ENCODE results near the gene MAML2. TPM values are rescaled to one million over a fixed set of nuclear protein-coding genes. Genes with fewer than 3 reads are reported as not detected.

Gene MAML2
- total and polyA plus RNA-seq, 2 of the 13 experiments (the other 11 are each of a cell fraction or from before 2014, with no cell fraction given): 2.3 to 25.9 TPM

GRCh38 chr11:96114178-96115064 is 228.6 kb downstream of the MAML2 start (continued):
- TF ChIP-seq ZNF619 (CRISPR knock-in tag; IDR thresholded peaks at IDR 0.05) (no peak), HOXA7 (CRISPR knock-in tag; IDR thresholded peaks at IDR 0.05) (no peak), SMAD9 (CRISPR knock-in tag; IDR thresholded peaks at IDR 0.05) (no peak), KLF9 (CRISPR knock-in tag; IDR thresholded peaks at IDR 0.05; ENCODE audit: low read depth) (no peak), RCOR2 (CRISPR knock-in tag; IDR thresholded peaks at IDR 0.05) (0 out of 2 replicates have a peak, but pooled peaks have one; percentile 45), CENPT (CRISPR knock-in tag; IDR thresholded peaks at IDR 0.05; ENCODE audit: low read depth) (no peak), SMARCC2 (IDR thresholded peaks at IDR 0.05) (no peak), ELF1 (CRISPR knock-in tag; IDR thresholded peaks at IDR 0.05) (no peak), ZSCAN12 (CRISPR knock-in tag; IDR thresholded peaks at IDR 0.05) (no peak), ZNF564 (CRISPR knock-in tag; IDR thresholded peaks at IDR 0.05) (no peak), ZNF138 (CRISPR knock-in tag; IDR thresholded peaks at IDR 0.05; ENCODE audit: low read depth) (no peak), CREB1 (IDR thresholded peaks at IDR 0.05) (no peak), CREB1 (CRISPR knock-in tag; IDR thresholded peaks at IDR 0.05) (no peak), PITX1 (CRISPR knock-in tag; IDR thresholded peaks at IDR 0.05) (peak; percentile 84), SAFB2 (CRISPR knock-in tag; IDR thresholded peaks at IDR 0.05; ENCODE audit: borderline replicate concordance, low read depth) (no peak), CC2D1A (CRISPR knock-in tag; IDR thresholded peaks at IDR 0.05) (no peak), ZBTB14 (CRISPR knock-in tag; IDR thresholded peaks at IDR 0.05) (no peak), ZNF670 (CRISPR knock-in tag; IDR thresholded peaks at IDR 0.05; ENCODE audit: borderline replicate concordance) (no peak), TEF (CRISPR knock-in tag; IDR thresholded peaks at IDR 0.05) (no peak), EED (CRISPR knock-in tag; IDR thresholded peaks at IDR 0.05) (no peak), FOXP1 (IDR thresholded peaks at IDR 0.05) (no peak), FOXP1 (CRISPR knock-in tag; IDR thresholded peaks at IDR 0.05) (peak; percentile 49; the same call in 1 of the 2 replicates)
- TF ChIP-seq, protein P1, sequence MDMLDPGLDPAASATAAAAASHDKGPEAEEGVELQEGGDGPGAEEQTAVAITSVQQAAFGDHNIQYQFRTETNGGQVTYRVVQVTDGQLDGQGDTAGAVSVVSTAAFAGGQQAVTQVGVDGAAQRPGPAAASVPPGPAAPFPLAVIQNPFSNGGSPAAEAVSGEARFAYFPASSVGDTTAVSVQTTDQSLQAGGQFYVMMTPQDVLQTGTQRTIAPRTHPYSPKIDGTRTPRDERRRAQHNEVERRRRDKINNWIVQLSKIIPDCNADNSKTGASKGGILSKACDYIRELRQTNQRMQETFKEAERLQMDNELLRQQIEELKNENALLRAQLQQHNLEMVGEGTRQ (IDR thresholded peaks at IDR 0.05; ENCODE audit: low read depth, low read length): no peak
- TF ChIP-seq, protein P1 (CRISPR knock-in tag; IDR thresholded peaks at IDR 0.05; ENCODE audit: borderline replicate concordance): no peak
- TF ChIP-seq, protein P2, sequence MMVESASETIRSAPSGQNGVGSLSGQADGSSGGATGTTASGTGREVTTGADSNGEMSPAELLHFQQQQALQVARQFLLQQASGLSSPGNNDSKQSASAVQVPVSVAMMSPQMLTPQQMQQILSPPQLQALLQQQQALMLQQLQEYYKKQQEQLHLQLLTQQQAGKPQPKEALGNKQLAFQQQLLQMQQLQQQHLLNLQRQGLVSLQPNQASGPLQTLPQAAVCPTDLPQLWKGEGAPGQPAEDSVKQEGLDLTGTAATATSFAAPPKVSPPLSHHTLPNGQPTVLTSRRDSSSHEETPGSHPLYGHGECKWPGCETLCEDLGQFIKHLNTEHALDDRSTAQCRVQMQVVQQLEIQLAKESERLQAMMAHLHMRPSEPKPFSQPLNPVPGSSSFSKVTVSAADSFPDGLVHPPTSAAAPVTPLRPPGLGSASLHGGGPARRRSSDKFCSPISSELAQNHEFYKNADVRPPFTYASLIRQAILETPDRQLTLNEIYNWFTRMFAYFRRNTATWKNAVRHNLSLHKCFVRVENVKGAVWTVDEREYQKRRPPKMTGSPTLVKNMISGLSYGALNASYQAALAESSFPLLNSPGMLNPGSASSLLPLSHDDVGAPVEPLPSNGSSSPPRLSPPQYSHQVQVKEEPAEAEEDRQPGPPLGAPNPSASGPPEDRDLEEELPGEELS (CRISPR knock-in tag; IDR thresholded peaks at IDR 0.05): peak; percentile 46
